Cardiac septum (tissue), 1 donor: Measurements from ENCODE around the gene SLC9A8. TPM values are rescaled to one million over a fixed set of nuclear protein-coding genes. Genes with fewer than 3 reads are reported as not detected.

ENCODE experiments used
- DNase-seq: peaks from one replicate; pipeline ENCODE4 v3.0.0-alpha.2; 2020; ENCODE audit warnings: low spot score
- intact Hi-C: fragments of 100-400 bp; cut with DNase I; formaldehyde crosslinking; loops from one replicate; pipeline ENCODE4 v1.14.0; 2022
- total RNA-seq: library from RNA; stranded (reverse); fragmentation: NEBNext Ultra II Directional; extraction: Animal tissue kit (Norgen Biotek cat#: 25700); gene quantifications from one replicate; pipeline ENCODE4 v1.2.1, GENCODE V29; 2021
- donor health status: DM: no; HTN: no; CAD: no.

The SLC9A8 gene
- total RNA-seq, 1 donor from 2014 or later = 7.2 TPM

DNA sequence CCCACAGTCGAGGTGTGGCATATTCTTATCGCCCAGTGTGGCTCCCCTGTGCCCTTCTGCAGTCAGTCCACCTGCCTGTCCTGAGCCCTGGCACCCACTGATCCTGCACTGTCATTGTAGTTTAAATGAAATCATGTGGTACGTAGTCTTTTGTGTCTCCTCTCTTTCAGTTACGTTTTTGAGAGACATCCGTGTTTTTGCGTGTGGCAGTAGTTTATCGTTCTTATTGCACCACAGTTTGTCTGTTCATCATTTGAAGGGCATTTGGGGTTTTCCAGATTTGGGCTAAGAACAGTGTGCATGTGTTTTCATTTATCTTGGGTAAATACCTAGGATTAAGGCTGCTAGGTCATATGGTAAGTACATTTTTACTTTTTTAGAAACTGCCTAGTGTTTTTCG lies 53.4 kb downstream of the SLC9A8 start:
- intact Hi-C loops = no loop called here
- DNase-seq = no peak

DNA sequence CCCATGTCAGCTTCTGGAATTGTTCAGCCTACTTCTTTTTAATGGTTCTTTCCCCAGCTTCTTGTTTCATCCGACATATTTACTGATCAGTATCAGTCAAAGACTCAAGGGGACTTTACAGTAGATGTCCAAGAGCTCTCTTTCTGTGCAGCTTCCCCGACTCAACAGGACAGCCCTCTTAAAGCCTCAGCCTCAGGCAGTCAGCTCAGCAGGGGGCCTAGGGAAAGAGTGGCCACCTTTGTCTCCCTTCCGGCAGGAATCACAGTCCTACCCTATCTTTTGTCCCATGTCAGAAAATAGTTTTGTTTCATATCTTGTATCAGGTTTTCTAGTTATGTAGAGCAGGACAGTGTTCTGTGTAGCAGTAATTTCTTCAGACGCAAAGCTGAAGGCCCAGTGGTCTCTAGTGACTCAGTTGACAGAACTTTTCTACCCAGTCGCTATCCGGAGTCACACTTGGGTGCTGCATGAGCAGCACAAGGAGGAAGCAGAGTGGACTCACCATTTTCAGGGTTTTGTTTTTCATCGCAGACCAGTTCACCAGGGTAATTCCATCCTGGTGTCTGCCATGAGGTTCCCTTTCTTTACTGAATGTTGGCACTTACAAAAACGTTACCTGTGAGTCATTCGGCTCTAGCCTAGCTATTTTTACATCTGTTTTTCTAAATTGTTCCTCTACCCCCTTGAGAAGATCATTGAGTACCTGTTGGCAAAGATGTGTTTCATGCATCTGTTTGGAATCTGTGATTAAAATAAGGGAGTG lies 55.0 kb downstream of the SLC9A8 start:
- intact Hi-C loops = no loop called here
- no peak for DNase-seq

DNA sequence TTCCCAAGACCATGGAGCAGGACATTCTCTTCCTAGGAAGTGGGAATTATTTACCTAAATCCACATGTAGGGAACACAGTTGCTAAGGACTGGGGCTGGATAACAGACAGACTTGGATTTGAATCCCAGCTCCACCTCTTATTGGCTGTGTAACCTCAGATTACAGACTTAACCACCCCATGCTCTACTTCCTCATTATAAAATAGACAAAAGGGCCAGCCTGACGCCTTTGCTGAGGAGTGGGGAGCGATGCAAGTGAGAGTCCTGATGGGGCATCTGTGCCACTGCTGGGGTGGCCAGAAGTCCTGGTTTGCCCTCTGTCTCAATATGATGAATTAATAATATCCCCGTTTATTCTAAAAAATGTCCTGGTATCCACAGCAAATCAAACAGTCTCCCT lies 55.9 kb downstream of the SLC9A8 start:
- DNase-seq = peak; percentile 10
- intact Hi-C loops = no loop called here

DNA sequence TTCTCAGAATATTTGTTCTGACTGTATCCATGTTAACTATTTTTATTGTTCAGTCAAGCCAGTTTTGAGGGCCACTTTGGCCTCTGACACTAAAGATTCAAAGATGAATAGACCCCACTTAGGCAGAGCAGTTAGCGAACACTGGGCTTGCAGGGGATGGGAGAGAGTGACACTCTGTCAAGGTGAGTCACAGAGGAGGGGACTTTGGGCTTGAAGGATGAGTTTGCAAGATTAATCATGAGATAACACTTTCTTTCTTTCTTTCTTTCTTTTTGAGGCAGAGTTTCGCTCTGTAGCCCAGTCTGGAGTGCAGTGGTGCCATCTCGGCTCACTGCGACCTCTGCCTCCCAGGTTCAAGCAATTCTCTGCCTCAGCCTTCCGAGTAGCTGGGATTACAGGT lies 56.3 kb downstream of the SLC9A8 start:
- intact Hi-C loops = no loop called here
- peak; percentile 26 for DNase-seq

DNA sequence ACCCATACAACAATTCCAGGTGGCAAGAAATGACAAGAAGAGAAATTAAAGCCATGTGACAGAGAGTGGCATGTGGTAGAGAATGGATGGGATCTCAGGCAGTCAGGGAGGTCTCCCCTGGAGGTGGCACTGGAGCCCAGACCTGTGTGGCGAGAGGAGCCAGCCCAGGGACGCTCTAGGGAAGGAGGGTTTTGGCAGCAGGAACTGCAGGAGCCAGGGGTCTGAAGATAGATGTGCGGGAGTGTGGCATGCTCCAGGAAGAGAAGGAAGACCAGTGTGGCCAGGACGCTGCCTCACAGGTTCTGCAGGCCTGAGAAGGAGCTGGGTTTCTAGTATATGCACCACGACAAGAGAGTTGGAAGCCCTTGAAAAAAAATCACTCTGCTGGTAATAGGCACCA lies 57.6 kb downstream of the SLC9A8 start:
- peak; percentile 46 for DNase-seq
- intact Hi-C loops = no loop called here

DNA sequence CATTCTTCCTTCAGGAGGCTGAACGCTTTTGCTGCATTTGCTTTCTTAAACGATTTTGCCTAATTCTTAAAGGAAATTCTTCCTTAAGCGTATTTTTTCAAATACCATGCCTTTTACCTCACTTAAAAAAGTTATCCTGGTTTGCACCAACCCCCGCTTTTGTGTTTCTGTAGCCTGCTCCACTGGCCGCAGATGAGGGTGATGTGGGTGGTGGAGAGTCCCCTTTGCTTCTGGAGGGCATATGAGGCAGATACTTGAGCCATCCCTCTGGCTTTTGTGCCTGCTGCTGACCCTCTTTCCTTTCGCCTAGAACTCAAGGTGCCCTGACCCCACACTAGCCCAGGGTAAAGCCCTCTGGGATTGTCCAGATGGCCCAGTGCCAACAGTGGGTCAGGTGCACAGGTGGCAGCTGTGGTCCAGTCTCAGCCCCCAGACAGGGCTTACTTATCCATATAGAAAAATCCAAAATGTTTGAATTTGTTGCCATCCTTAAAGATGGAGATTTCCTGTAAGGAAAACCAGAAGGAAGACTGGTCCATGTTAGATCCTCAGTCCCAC lies 58.8 kb downstream of the SLC9A8 start:
- intact Hi-C loops = no loop called here
- peak; percentile 17 for DNase-seq

DNA sequence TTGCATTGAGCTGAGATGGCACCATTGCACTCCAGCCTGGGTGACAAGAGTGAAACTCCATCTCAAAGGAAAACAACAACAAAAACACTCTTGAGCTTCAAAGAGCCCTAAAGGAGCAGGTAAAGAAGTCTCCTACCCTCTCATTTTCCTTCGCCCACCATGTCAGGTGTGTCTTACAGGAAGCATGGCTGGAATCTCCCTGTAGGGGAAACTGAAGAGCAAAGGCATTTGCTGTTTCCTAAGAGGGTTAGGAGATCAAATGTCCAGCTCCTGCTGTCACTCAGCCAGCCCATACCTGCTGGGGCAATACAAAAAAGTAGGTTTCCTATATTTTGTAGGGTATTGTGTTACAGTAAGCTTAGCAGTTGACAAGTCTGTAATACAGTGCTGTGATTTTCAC lies 59.4 kb downstream of the SLC9A8 start:
- intact Hi-C loops = no loop called here
- no peak for DNase-seq

DNA sequence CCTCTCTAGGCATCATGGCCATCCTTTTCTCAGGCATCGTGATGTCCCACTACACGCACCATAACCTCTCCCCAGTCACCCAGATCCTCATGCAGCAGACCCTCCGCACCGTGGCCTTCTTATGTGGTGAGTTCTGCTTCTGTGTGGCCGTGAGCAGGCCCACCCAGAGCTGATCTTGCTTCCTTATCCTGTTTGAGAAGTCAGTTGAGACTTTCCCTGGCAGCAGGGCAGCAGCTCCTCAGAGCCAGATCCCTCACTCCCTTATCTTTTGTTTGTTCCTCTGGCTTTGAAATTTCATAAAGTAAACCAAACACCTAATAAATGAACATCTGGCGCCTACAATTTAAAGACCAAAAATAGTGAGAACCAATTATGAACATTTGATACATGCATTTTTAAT lies 62.1 kb downstream of the SLC9A8 start:
- intact Hi-C loops = no loop called here

DNA sequence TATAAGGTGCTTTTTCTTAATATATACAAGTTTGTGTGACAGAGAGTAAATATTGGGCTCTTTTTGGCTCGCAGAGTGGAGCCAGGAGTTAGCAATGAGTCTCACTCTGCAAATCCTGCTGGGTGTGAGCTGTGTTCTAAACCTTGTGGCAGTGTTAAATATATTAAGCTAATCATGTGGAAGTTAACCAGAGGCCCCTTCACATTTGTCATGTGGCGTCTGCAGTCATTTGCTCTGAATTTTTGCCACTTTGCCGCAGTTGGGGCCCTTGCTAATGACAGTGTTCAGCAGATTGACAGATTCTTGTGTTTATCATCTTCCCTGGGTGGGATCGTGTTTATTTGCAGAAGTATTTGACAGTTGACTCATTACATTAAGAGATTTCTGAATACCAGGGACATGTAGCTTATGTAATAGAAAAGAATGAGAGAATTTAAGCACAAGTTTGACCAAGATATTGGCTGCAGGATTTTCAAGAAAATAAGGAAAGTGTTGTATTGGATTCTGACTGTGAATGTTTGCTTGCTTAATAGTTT lies 64.8 kb downstream of the SLC9A8 start:
- intact Hi-C loops = no loop called here
- DNase-seq = no peak

More for the DNA sequence above, 62.1 kb downstream of the SLC9A8 start:
- DNase-seq = no peak

DNA sequence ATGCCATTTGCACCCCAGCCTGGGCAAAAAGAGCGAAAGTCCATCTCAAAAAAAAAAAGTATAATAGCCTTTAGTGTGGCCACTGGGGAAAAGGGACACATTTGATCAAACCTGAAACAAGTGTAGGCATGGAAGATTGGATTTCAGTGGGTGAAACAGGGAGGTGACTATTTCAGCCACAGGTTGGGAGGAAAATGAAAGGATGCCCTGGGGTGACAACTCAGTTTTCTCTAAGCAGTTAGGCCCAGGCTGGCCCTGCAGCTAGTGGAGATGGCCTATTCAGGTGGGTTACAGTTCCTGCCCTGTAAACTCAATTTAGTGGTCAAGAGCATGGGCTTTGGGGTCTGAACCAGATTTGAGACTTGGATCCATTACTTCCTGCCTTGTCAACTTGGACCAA lies 66.3 kb downstream of the SLC9A8 start:
- no peak for DNase-seq
- intact Hi-C loops = no loop called here

DNA sequence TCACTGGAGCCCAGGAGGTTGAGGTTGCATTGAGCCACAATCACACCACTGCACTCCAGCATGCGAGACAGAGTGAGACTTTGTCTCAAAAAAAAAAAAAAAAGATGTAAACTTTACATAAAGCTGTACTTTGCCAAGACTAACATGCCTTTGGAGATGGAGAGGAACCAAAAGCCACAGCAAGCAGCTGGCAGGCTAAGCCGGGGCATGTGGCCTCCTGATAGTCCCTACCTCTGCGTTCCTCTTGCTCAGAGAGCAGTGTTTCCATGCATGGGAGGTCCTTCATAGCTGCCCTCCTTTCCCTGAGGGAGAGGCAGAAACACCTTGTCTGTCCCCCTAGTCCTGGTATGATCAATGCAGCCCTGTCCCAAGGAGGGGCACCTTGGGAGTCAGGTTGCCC lies 67.5 kb downstream of the SLC9A8 start:
- intact Hi-C loops = no loop called here
- DNase-seq = no peak

DNA sequence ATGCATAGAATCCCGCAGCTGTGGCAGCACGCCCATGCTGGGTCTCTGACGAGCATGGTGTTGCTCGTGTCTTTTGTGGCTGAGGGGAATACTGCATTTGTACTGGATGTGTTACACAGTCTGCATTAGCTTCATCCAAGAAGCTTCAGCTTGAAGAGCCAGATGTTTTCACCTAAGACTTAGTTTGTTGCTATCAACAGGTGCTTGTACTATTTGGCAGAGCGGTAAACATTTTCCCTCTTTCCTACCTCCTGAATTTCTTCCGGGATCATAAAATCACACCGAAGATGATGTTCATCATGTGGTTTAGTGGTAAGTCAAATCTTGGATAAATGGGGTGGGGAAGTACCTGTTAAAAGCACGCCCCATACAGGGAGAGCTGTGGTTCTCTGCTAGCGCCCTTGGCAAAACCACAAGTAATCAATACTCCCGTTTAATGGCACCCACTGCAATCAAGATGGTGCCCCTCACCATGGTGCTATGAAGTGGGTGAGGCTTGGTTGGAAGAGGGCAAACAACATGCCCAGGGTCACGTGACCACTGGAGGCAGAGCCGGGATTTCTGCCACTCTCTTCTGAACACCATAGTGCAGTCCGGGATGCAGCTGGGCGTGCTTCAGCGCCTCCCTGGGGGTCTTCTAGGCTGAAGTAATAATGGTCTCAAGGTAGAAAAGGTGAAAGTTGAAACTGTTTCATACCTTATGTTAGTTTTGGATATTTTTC lies 68.3 kb downstream of the SLC9A8 start:
- no peak for DNase-seq
- intact Hi-C loops = no loop called here

DNA sequence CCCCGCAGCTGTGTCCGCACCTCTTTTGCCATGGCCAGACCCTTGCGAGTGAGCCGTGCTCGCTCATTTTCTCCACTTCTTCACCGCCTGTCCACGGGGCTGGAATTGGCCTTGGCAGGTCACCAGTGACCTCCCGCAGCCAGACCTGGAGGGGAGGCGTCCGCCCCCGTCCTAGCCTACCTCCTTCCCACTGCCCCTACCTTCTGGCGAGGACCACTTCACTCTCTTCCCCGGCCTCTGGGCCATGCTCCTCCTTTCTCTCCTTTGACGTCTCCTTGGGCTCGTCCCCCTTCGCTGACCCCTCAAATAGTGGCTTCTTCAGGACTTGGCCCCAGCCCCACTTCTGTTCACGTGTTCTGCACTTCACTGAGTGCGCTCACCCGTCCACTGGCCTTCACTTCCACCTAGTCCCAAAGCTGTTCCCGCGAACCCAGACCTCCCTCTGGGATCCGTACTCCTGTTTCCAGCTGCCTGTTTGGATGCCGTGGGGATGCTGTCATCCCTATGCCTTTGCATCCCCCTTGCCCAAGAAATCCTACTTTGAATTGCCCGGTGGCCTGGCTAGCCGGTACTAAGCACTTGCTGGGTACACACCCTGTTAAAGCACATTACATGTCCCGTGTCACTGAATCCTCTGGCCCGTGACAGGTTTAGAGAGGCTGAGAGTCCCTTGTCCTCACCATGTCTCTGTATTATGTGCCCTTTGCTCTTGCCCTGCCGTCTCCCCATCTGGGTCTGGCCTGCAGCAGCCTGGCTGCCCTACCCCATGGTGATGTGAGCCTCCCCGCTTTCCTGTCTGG lies 69.7 kb downstream of the SLC9A8 start:
- no peak for DNase-seq
- intact Hi-C loops = no loop called here

DNA sequence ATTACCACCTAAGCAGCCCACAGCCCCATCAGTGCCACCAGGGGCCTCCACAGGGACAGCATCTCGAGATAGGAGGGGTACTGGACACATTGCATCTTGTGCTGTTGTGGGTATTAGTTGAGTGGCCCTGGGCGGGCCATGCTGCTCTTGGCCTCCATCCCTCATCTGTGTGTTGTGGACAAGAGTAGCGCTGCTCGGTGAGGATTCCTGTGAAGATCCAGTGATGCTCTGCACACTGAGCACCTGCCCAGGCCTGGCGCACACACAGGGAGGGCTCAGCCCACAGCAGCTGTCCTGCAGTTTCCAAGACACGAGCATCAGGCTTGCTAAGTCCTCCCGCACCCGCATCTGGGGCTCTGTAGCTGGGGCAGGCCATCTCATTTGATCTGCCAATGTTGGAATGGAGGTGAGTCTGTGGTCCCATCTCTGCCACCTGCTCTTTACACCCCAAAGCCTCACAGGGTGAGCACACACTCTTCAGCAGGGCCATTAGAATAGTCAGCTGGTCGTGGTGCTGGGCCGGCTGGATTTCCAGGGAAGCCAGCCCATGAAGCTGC lies 70.7 kb downstream of the SLC9A8 start:
- intact Hi-C loops = no loop called here
- no peak for DNase-seq

DNA sequence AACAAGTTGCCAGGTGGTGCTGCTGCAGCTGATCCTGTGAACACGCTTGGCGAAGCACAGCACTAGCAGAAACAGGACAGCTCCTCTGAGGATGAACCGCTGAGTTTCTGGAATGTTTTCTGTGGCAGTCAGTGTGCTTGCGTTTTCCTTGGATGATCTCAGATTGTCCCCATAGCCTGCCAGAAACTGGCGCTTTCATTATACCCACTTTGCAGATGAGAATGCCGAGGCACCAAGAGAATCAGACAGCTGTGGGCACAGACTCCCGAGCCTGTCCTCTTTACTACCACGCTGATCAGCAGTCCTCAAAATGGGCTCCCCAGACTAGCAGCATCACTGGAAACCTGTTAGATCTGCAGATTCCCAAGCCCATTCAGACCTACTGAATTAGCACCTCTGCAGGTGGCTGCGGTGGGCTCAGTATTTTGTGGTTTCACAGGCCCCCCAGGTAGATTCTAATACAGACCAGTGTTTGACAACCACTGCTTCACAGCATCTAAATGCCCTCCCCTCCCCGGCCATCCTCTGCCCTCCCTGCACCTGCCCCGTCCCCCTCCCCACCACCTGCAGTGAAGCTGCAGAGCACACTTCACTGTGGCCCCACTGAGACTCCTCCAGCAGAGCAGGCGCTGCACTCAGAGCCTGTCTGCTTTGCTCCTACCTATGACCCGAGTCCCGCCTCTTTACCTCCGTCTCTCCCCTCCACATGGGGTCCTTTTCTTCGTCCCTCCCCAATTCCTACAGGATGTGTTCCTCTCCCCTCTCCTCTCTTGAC lies 73.1 kb downstream of the SLC9A8 start:
- intact Hi-C loops = loop anchor here (5.0 kb wide), 2 partner anchors 273 to 338 kb away; no protein-coding TSS in a partner anchor
- DNase-seq = no peak

DNA sequence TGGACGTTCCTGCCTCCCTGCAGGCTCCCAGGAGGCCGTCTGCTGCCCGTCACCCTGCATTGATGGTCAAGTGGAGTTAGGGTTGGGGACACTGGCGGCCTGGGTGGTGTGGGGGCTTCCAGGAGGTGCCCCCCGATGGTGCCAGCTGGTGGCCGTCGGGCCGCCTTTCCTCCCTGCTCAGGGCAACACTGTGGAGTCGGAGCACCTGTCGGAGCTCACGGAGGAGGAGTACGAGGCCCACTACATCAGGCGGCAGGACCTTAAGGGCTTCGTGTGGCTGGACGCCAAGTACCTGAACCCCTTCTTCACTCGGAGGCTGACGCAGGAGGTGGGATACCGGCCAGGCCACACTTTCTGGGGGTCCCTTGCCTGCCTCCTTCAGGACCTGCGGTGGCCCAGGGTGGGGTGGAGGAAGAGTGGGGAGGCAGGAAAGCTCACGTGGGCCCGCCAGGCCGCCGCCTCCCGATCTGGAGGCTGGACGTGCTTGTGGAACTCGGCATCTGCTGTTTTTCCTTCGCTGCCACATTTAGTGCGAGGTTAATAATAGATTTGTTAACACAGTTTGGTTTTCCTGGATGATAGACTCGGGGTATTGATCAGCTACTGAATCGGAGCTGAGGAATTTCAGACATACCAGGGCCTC lies 74.1 kb downstream of the SLC9A8 start:
- intact Hi-C loops = loop anchor here (5.0 kb wide), 2 partner anchors 274 to 339 kb away; no protein-coding TSS in a partner anchor
- no peak for DNase-seq

DNA sequence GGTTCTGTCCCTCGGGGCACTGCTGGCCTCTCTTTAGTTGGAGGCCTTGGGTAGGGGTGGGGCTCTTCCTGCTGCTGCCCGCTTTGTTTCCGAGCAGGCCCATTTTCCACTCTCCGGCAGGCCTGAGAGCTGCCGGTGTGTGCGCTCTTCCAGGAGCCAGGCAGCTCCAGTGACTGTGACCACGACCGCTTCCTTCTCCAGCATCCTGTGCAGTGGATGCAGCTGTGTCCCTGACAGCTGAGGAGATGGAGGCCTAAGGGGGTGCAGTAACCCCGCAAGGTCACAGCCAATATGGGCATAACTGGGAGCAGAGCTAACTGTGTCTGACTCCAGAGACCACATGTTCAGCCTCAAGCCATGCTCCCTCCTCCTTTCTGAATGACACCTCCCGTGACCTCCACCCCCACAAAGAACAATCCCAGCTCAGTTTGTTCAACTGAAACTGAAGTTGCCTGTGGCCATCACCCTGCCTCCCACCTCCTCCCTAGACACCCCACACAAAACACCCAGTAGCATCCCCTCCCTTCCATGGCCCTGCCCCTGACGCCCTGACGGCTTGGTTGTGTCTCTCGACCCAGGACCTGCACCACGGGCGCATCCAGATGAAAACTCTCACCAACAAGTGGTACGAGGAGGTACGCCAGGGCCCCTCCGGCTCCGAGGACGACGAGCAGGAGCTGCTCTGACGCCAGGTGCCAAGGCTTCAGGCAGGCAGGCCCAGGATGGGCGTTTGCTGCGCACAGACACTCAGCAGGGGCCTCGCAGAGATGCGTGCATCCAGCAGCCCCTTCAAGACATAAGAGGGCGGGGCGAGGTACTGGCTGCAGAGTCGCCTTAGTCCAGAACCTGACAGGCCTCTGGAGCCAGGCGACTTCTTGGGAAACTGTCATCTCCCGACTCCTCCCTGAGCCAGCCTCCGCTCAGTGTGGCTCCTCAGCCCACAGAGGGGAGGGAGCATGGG lies 74.9 kb downstream of the SLC9A8 start:
- no peak for DNase-seq
- intact Hi-C loops = loop anchor here (5.0 kb wide), 2 partner anchors 275 to 340 kb away; no protein-coding TSS in a partner anchor
